NT2/D1 (cell line): ENCODE measurements around the gene TMEM134.

Experiments used
- DNase-seq: peaks from one replicate; pipeline ENCODE4 v3.0.0-alpha.2; 2011; ENCODE audit warnings: low read depth, low spot score
- H3K27me3 ChIP-seq: 2 replicates; pipeline ENCODE4 v1.6.0; 2011; ENCODE audit warnings: mild to moderate bottlenecking; ENCODE audit not compliant: insufficient read length, insufficient read depth
- H3K36me3 ChIP-seq: 2 replicates; pipeline ENCODE4 v1.6.1; 2011; ENCODE audit warnings: mild to moderate bottlenecking, low read length, mixed read lengths; ENCODE audit not compliant: insufficient read depth, insufficient read length
- H3K4me1 ChIP-seq: 2 replicates; pipeline ENCODE4 v1.5.1; 2011; ENCODE audit not compliant: insufficient read depth, insufficient read length
- H3K4me3 ChIP-seq: 2 replicates; pipeline ENCODE4 v1.5.1; 2011; ENCODE audit warnings: low read depth; ENCODE audit not compliant: insufficient read length
- H3K9ac ChIP-seq: 2 replicates; pipeline ENCODE4 v1.6.0; 2011; ENCODE audit warnings: low read depth; ENCODE audit not compliant: insufficient read length
- H3K9me3 ChIP-seq: 2 replicates; pipeline ENCODE4 v1.5.1; 2011; ENCODE audit warnings: mild to moderate bottlenecking, low read length; ENCODE audit not compliant: insufficient read depth
- SUZ12 ChIP-seq: IDR thresholded peaks from 2 replicates; pipeline ENCODE4 v1.6.1; 2011; ENCODE audit not compliant: insufficient read length, insufficient read depth; ENCODE audit errors: extremely low read depth
- YY1 ChIP-seq: IDR thresholded peaks from 2 replicates; pipeline ENCODE4 v1.6.1; 2011; ENCODE audit not compliant: insufficient read length, insufficient read depth
- ZNF274 ChIP-seq: IDR thresholded peaks from 2 replicates; pipeline ENCODE4 v1.6.1; 2011; ENCODE audit warnings: mild to moderate bottlenecking, low read depth, low read length

The TMEM134 gene

DNA sequence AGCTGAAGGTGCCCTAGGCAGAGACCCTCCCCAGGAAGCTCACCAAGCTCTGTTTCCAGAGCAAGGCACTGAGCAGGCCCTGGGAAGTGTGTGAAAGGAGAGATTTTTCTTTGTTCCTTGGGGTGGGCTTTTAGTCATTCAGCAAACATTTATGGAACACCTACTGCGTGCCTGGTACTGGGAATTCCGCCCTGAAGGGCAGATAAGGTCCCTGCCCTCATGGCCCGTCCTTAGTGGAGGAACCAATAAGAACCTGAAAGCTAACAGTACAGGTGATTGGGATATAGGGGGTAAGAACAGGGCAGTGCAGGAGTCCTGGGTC lies 3.9 kb downstream of the TMEM134 start:
- no peak for DNase-seq
- H3K36me3 ChIP-seq, result no peaks in the 10 kb centered on the region
- H3K27me3 ChIP-seq, result no peaks in the 10 kb centered on the region
- peak overlapping the region; percentile 94 for H3K9ac ChIP-seq
- TF ChIP-seq SUZ12, result no peak
- TF ChIP-seq YY1, result no peak
- TF ChIP-seq ZNF274, result no peak
- H3K4me1 ChIP-seq, result peaks cover 29% of the 10 kb centered on the region
- H3K4me3 ChIP-seq, result peak overlapping the region; percentile 81
- H3K9me3 ChIP-seq, result no peaks in the 10 kb centered on the region

DNA sequence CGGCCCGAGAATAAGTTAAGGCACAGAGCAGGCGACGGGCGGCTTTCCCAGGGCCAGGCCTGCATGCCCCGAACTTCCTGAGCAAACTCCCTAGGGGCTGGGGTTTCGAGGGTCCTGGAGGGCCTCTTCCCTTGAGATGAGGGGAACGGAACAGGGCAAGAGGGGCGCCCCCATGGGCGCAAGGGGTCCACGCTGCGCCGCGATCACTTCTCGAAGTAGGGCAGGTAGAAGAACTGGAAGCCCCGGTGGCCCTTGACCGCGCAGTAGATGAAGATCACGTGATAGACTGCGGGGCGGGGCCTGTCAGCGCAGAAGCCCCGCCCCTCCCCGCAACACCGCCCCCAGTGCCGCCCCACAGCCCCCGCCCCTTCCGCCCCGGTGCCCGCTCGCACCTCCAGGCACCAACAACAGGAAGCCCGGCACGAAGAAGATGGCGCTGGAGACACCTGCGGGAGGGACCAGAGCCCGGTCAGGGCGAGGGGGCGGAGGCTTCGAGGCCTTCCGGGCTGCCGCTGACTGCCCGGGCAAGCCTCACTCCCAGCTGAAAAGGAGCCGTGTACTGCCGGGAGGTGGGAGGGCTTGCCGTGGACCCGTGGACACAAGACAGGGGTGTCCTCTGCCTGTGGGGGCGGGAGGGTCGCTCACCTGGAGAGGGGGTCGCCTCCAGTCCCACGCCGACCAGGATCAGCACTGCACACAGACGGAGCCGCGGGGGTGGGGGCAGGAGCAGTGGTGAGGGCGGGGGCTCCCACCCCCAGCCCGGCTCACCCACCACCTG lies 4.5 kb downstream of the TMEM134 start:
- peak; percentile 87 for DNase-seq
- Histone ChIP-seq H3K36me3 (no peaks in the 10 kb centered on the region), H3K9ac (peak overlapping the region; percentile 94), H3K4me1 (peaks cover 31% of the 10 kb centered on the region), H3K9me3 (no peaks in the 10 kb centered on the region), H3K4me3 (peak overlapping the region; percentile 81), H3K27me3 (no peaks in the 10 kb centered on the region)
- TF ChIP-seq ZNF274, result no peak
- peak; percentile 39 for TF ChIP-seq YY1
- TF ChIP-seq SUZ12, result no peak

DNA sequence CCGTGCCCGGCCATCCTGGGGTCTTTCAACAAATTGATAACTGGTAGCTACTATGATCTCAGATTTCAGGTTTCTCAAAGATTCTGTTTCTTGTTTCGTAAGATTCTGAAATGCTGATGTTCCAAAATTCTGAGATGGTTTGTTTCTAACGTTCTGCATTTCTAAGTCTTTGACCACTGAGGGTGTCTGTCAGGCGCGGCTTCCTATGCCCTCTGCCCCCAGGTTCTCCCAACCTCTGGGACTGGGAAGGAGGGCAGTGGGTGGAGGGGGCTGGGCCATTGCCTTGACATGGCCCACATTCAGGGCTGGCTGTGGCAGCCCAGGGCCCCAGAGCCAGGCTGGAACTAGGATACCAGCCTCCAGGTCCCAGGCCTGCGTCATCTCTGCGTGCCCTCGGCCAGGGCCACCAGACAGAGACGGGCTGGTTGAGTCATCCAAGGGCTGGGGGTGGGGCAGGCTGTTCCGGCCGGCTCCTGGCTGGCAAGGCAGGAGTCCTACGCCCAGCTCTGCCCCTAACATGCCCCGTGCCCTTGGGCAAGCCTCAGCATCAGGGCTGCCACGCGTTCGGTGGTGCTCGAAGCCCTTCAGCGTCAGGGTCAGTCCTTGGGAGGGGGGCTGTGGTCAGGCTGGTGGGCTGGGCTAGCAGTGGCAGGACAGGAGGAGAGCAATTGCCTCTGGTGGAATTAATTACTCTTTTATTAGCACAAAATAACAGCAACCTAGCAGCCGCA lies 5.2 kb downstream of the TMEM134 start:
- Histone ChIP-seq H3K4me3 (peak overlapping the region; percentile 40), H3K36me3 (no peaks in the 10 kb centered on the region), H3K4me1 (peaks cover 31% of the 10 kb centered on the region), H3K9me3 (no peaks in the 10 kb centered on the region), H3K9ac (peak overlapping the region; percentile 79), H3K27me3 (no peaks in the 10 kb centered on the region)
- no peak for DNase-seq
- TF ChIP-seq SUZ12 (no peak), YY1 (no peak), ZNF274 (no peak)

DNA sequence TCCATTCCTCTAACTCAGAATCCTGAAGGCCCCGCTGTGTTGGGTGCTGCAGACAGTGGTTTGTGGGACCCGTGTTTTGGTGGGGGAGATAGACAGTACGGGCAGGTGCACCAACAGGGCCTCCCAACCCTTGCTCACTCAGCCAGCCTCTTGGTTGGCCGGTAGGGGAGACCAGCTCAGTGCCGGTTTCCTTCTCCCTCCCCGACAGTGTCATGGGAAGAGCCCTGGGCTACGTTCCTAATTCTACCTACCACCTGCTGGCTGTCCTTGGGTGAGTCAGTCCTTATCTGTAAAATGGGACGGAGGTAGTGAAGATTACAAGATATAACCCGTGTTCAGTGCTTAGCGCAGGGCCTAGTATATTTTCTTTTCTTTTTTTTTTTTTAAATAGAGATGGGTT lies 5.9 kb downstream of the TMEM134 start:
- H3K36me3 ChIP-seq, result no peaks in the 10 kb centered on the region
- no peaks in the 10 kb centered on the region for H3K9me3 ChIP-seq
- peaks cover 29% of the 10 kb centered on the region for H3K4me1 ChIP-seq
- no peak for TF ChIP-seq ZNF274
- no peak for TF ChIP-seq SUZ12
- no peak for TF ChIP-seq YY1
- H3K27me3 ChIP-seq, result no peaks in the 10 kb centered on the region
- no peak overlapping the region for H3K9ac ChIP-seq
- no peak overlapping the region for H3K4me3 ChIP-seq
- no peak for DNase-seq

DNA sequence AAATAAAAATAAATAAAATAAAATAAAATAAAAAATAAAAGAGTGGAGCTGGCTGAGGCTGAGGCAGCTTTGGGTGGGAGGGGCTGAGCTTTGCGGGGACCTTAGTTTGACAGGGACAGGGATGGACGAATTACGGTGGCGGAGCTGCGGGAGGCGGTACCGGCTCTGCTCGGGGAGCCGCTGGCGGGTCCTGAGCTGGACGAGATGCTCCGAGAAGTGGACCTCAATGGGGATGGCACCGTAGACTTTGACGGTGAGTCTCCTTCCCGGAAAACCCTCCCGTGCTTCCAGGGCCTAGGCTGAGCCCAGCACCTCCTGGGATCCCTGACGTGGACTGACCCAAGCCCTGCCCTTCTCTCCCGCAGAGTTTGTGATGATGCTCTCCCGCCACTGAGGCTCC lies 10.8 kb downstream of the TMEM134 start:
- no peak overlapping the region for H3K4me3 ChIP-seq
- H3K9ac ChIP-seq, result no peak overlapping the region
- no peaks in the 10 kb centered on the region for H3K9me3 ChIP-seq
- H3K27me3 ChIP-seq, result no peaks in the 10 kb centered on the region
- DNase-seq, result no peak
- H3K4me1 ChIP-seq, result peaks cover 10% of the 10 kb centered on the region
- H3K36me3 ChIP-seq, result no peaks in the 10 kb centered on the region
- TF ChIP-seq SUZ12 (no peak), ZNF274 (no peak), YY1 (no peak)

DNA sequence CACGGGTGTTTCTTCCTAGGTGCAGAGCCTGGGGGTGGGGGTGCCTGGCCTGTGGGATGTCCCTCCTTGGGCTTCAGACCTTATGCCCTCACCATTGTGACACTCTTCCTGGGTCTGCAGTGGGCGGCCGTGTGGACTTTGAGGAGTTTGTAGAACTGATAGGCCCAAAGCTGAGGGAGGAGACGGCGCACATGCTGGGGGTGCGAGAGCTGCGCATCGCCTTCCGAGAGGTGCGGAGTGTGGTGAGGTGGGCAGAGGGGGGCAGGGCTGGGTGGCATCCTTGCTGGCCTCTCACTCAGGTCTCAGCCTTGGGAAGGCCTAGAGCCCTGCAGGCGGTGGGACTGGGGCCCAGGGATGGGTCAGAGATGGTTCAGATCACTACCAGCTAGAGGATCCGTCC lies 11.6 kb downstream of the TMEM134 start:
- H3K9me3 ChIP-seq, result no peaks in the 10 kb centered on the region
- H3K27me3 ChIP-seq, result no peaks in the 10 kb centered on the region
- no peak overlapping the region for H3K9ac ChIP-seq
- no peak for DNase-seq
- no peak overlapping the region for H3K4me3 ChIP-seq
- peaks cover 9% of the 10 kb centered on the region for H3K4me1 ChIP-seq
- no peaks in the 10 kb centered on the region for H3K36me3 ChIP-seq
- no peak for TF ChIP-seq ZNF274
- no peak for TF ChIP-seq YY1
- TF ChIP-seq SUZ12, result no peak

DNA sequence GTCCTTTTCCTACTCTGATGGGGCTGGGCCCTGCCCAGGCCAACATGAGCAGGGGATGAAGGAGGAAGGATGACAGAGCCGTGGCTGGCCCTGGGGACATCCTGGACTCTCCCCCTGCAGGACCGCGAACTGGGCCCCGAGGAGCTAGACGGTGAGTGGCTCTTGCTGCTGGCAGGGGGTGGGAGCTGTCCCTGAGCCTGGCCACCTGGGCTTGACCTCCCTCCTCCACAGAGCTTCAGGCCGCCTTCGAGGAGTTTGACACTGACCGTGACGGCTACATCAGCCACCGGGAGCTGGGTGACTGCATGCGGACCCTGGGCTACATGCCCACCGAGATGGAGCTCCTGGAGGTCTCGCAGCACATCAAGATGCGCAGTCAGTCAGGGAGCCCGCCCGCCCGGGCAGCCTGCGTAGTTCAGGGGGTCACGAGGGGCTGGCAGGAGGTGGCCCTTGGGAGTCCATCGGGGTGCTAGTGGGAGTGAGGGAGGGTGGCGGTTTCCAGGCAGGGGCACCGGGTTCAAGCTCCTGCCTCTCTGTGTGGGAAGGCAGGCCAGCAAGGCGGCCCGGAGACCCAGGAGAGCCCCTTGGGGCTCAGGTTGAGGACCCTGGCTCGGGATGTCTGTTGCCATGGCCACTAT lies 12.9 kb downstream of the TMEM134 start:
- no peak overlapping the region for H3K4me3 ChIP-seq
- H3K9me3 ChIP-seq, result no peaks in the 10 kb centered on the region
- peak overlapping the region; percentile 62 for H3K9ac ChIP-seq
- H3K36me3 ChIP-seq, result no peaks in the 10 kb centered on the region
- no peak for DNase-seq
- peaks cover 9% of the 10 kb centered on the region for H3K4me1 ChIP-seq
- H3K27me3 ChIP-seq, result peaks cover 6% of the 10 kb centered on the region
- TF ChIP-seq SUZ12 (no peak), ZNF274 (no peak), YY1 (no peak)
